Measurements from ENCODE around the gene PCCA. TPM values are rescaled to one million over a fixed set of nuclear protein-coding genes. Genes with fewer than 3 reads are reported as not detected.
A peak's percentile ranks its signal among the peaks of the same experiment; 100 is the strongest.

The PCCA gene
- total and polyA plus RNA-seq, 2 donors (not counting 3 experiments of a cell fraction or from before 2014, with no cell fraction given) = 5.7 to 20.2 TPM

DNA sequence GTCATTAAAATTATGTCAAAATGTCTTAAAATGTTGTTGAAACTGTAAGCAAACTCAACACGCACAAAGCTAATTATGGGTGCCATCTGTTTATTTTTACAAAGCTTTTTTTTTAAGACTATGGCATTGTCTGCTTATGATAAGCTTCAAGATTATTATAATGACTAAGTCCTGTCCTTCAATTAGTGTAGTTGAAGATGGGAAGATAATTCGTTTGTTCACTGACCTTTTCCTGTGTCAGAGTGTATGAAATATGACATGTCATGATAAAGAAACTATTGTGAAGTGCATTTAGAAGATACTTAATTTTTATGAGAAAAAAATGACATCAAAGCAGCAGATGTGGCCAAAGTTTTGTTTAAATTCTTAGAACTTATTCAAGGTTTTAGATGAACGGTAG, 211.3 kb downstream of the PCCA start:
- Histone ChIP-seq H3K9me3 (replicated peaks; ENCODE audit: control insufficient read depth, insufficient read depth, low read length) (no peaks in the 10 kb centered on the region), H3K27ac (ENCODE audit: insufficient read depth, low read depth, low read length) (no peak overlapping the region), H3K9ac (replicated peaks; ENCODE audit: extremely low read depth, insufficient read depth, low read length) (no peak overlapping the region), H3K4me3 (replicated peaks in 1 of 3; ENCODE audit: insufficient read depth in 1 of 3, low read depth in 1 of 3, low read length in 3 of 3) (no peak overlapping the region), H4K20me1 (replicated peaks; ENCODE audit: control insufficient read depth, extremely low read depth, insufficient read depth, low read length) (no peaks in the 10 kb centered on the region), H2AFZ (ENCODE audit: low read depth, low read length) (no peak overlapping the region), H3K4me1 (ENCODE audit: control insufficient read depth, extremely low read depth, insufficient read depth, low read length) (peaks cover 7% of the 10 kb centered on the region), H3K9me1 (replicated peaks; ENCODE audit: control insufficient read depth, extremely low read depth, insufficient read depth, low read length) (no peaks in the 10 kb centered on the region), H3K79me2 (ENCODE audit: control insufficient read depth, insufficient read depth, low read length) (no peaks in the 10 kb centered on the region), H3K4me2 (ENCODE audit: insufficient read depth, low read length) (no peak overlapping the region), H3K27me3 (ENCODE audit: control insufficient read depth in 2 of 2, insufficient read depth in 2 of 2, low read length in 2 of 2) (no peaks in the 10 kb centered on the region), H3K36me3 (ENCODE audit: control insufficient read depth in 2 of 2, extremely low read depth in 1 of 2, insufficient read depth in 2 of 2, low read length in 2 of 2) (no peaks in the 10 kb centered on the region)
- dilution Hi-C loops (cut with MboI; ENCODE audit: extremely low pct_ligation_motif_present, low sequenced_read_pairs) (no loop called here), intact Hi-C loops (cut with micrococcal nuclease) (no loop called here)
- ChIA-PET POLR2A (no interaction called here), CTCF (interaction anchor here (1.9 kb wide), 1 partner anchor 9 kb away, joined by 5 read pairs; no protein-coding TSS in a partner anchor)
- no TSS peak for BruUV-seq (replicated peaks)
- peak; percentile 33 for TF ChIP-seq GATA2 (IDR thresholded peaks at IDR 0.05; ENCODE audit: insufficient read depth, insufficient read length, low read depth, low read length)
- TF ChIP-seq POLR2AphosphoS5 (IDR thresholded peaks at IDR 0.05; ENCODE audit: insufficient read depth, low read depth, low read length) = no peak
- TF ChIP-seq, protein P1, sequence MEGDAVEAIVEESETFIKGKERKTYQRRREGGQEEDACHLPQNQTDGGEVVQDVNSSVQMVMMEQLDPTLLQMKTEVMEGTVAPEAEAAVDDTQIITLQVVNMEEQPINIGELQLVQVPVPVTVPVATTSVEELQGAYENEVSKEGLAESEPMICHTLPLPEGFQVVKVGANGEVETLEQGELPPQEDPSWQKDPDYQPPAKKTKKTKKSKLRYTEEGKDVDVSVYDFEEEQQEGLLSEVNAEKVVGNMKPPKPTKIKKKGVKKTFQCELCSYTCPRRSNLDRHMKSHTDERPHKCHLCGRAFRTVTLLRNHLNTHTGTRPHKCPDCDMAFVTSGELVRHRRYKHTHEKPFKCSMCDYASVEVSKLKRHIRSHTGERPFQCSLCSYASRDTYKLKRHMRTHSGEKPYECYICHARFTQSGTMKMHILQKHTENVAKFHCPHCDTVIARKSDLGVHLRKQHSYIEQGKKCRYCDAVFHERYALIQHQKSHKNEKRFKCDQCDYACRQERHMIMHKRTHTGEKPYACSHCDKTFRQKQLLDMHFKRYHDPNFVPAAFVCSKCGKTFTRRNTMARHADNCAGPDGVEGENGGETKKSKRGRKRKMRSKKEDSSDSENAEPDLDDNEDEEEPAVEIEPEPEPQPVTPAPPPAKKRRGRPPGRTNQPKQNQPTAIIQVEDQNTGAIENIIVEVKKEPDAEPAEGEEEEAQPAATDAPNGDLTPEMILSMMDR (IDR thresholded peaks at IDR 0.05; ENCODE audit: extremely low read depth in 1 of 2, insufficient read depth in 1 of 2, low read depth in 1 of 2, low read length in 2 of 2) = no peak
- TF ChIP-seq POLR2A (IDR thresholded peaks at IDR 0.05; ENCODE audit: low read depth, low read length) = no peak
- DNase-seq (ENCODE audit: low read depth, low spot score) (no peak), FAIRE-seq (no peak)

DNA sequence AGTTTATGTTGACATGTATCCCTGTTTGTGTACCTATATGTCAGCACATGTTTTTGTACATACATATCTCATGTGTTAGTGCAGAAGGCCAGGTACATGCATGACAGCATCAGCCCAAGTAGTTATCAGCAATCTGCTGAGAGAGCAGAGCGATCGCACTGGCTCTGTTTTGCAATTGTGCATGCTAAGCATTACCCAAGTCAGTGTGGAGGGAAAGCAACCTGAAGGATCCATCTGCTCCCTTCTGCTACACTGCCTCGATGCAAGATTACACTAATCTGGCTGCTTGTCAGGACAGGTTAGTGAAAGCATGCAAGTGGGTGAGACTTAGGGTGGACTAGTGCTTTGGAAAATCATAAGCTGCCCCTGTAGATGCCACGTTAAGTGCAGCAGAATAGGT, 211.8 kb downstream of the PCCA start:
- POLR2A ChIA-PET = no interaction called here
- H3K27me3 ChIP-seq (ENCODE audit: control insufficient read depth in 2 of 2, insufficient read depth in 2 of 2, low read length in 2 of 2) = no peaks in the 10 kb centered on the region
- FAIRE-seq (no peak), DNase-seq (ENCODE audit: low read depth, low spot score) (no peak)
- peaks cover 7% of the 10 kb centered on the region for H3K4me1 ChIP-seq (ENCODE audit: control insufficient read depth, extremely low read depth, insufficient read depth, low read length)
- H3K9me1 ChIP-seq (replicated peaks; ENCODE audit: control insufficient read depth, extremely low read depth, insufficient read depth, low read length) = no peaks in the 10 kb centered on the region
- H3K4me3 ChIP-seq (replicated peaks in 1 of 3; ENCODE audit: insufficient read depth in 1 of 3, low read depth in 1 of 3, low read length in 3 of 3) = no peak overlapping the region
- no peak overlapping the region for H3K27ac ChIP-seq (ENCODE audit: insufficient read depth, low read depth, low read length)
- no peaks in the 10 kb centered on the region for H4K20me1 ChIP-seq (replicated peaks; ENCODE audit: control insufficient read depth, extremely low read depth, insufficient read depth, low read length)
- CTCF ChIA-PET = interaction anchor here (1.9 kb wide), 1 partner anchor 10 kb away, joined by 5 read pairs; no protein-coding TSS in a partner anchor
- H2AFZ ChIP-seq (ENCODE audit: low read depth, low read length) = no peak overlapping the region
- H3K9ac ChIP-seq (replicated peaks; ENCODE audit: extremely low read depth, insufficient read depth, low read length) = no peak overlapping the region
- H3K9me3 ChIP-seq (replicated peaks; ENCODE audit: control insufficient read depth, insufficient read depth, low read length) = no peaks in the 10 kb centered on the region
- no peak overlapping the region for H3K4me2 ChIP-seq (ENCODE audit: insufficient read depth, low read length)
- no TSS peak for BruUV-seq (replicated peaks)
- intact Hi-C loops (cut with micrococcal nuclease) (no loop called here), dilution Hi-C loops (cut with MboI; ENCODE audit: extremely low pct_ligation_motif_present, low sequenced_read_pairs) (no loop called here)
- H3K36me3 ChIP-seq (ENCODE audit: control insufficient read depth in 2 of 2, extremely low read depth in 1 of 2, insufficient read depth in 2 of 2, low read length in 2 of 2) = no peaks in the 10 kb centered on the region
- H3K79me2 ChIP-seq (ENCODE audit: control insufficient read depth, insufficient read depth, low read length) = no peaks in the 10 kb centered on the region
- TF ChIP-seq FOS (IDR thresholded peaks at IDR 0.05; ENCODE audit: borderline replicate concordance, insufficient read depth, low read length) (no peak), POLR2AphosphoS5 (IDR thresholded peaks at IDR 0.05; ENCODE audit: insufficient read depth, low read depth, low read length) (no peak), JUN (IDR thresholded peaks at IDR 0.05; ENCODE audit: borderline replicate concordance, insufficient read depth, insufficient read length, low read depth) (no peak), GATA2 (IDR thresholded peaks at IDR 0.05; ENCODE audit: insufficient read depth, insufficient read length, low read depth, low read length) (no peak), EZH2 (IDR thresholded peaks at IDR 0.05; ENCODE audit: borderline replicate concordance, low read depth, low read length, severe bottlenecking) (no peak)
